Measurements from ENCODE around the gene NUMB.

NUMB gene

GRCh38 chr14:73458183-73458976 is at the start of gene NUMB:
NUMB (minus strand) TSS chr14:73458546; CDS start chr14:73355751, 102,795 bp downstream.
- peak; percentile 99 for DNase-seq

- DNase-seq = no peak
Measured at GRCh38 chr14:73503648-73504047, 45.3 kb upstream of the NUMB start.

- no peak for DNase-seq
Measured at GRCh38 chr14:73502017-73502619, 43.8 kb upstream of the NUMB start.

- DNase-seq = no peak
Measured at GRCh38 chr14:73500360-73500759, 42.0 kb upstream of the NUMB start.

GRCh38 chr14:73494593-73494992 is 36.2 kb upstream of the NUMB start:
- no peak for DNase-seq

- DNase-seq = no peak
Measured at GRCh38 chr14:73492670-73493069, 34.3 kb upstream of the NUMB start.

GRCh38 chr14:73492043-73492552 is 33.8 kb upstream of the NUMB start:
- DNase-seq = no peak

GRCh38 chr14:73491256-73492042 is 33.1 kb upstream of the NUMB start:
- peak; percentile 66 for DNase-seq

- DNase-seq = no peak
Measured at GRCh38 chr14:73489481-73490175, 31.3 kb upstream of the NUMB start.

- DNase-seq = no peak
Measured at GRCh38 chr14:73478684-73479083, 20.3 kb upstream of the NUMB start.

GRCh38 chr14:73477618-73478266 is 19.4 kb upstream of the NUMB start:
- no peak for DNase-seq

- no peak for DNase-seq
Measured at GRCh38 chr14:73476451-73476931, 18.1 kb upstream of the NUMB start.

GRCh38 chr14:73474952-73475351 is 16.6 kb upstream of the NUMB start:
- DNase-seq = no peak

- DNase-seq = peak; percentile 61
Measured at GRCh38 chr14:73472185-73473114, 14.1 kb upstream of the NUMB start.

GRCh38 chr14:73471582-73472184 is 13.3 kb upstream of the NUMB start:
- no peak for DNase-seq

- DNase-seq = no peak
Measured at GRCh38 chr14:73468828-73469375, 10.6 kb upstream of the NUMB start.

GRCh38 chr14:73467800-73468199 is 9.5 kb upstream of the NUMB start:
- DNase-seq = no peak

- no peak for DNase-seq
Measured at GRCh38 chr14:73467377-73467776, 9.0 kb upstream of the NUMB start.

GRCh38 chr14:73466861-73467260 is 8.5 kb upstream of the NUMB start:
- DNase-seq = no peak

- no peak for DNase-seq
Measured at GRCh38 chr14:73465823-73466532, 7.6 kb upstream of the NUMB start.

Data from NCI-H510A treated with DMSO at 0.1 percent for 48 hours (cell line).